HG02678 (cell line): Measurements from ENCODE around the gene PTPN20.
"Not testable (repeated sequence)": the region's sequence is repeated elsewhere in the genome, so short reads cannot be mapped to it uniquely, and the experiment has no call there.

Experiments
- ATAC-seq: cut with Tn5 transposase; IDR thresholded peaks from one replicate; pipeline ENCODE4 v1.9.1; 2021; ENCODE audit warnings: mild to moderate bottlenecking, moderate library complexity; ENCODE audit not compliant: unreplicated experiment

Gene PTPN20

GRCh38 chr10:46948687-46949518 is 37.7 kb downstream of the PTPN20 start:
- not testable (repeated sequence) for ATAC-seq

- ATAC-seq, result not testable (repeated sequence)
These were observed 41.3 kb downstream of the PTPN20 start for GRCh38 chr10:46952540-46952939.

- not testable (repeated sequence) for ATAC-seq
These were observed 49.5 kb downstream of the PTPN20 start for GRCh38 chr10:46960742-46961141.

GRCh38 chr10:46963356-46963755 is 52.1 kb downstream of the PTPN20 start:
- ATAC-seq, result not testable (repeated sequence)

GRCh38 chr10:46967013-46967412 is 55.8 kb downstream of the PTPN20 start:
- not testable (repeated sequence) for ATAC-seq

GRCh38 chr10:46980223-46980622 is 69.0 kb downstream of the PTPN20 start:
- not testable (repeated sequence) for ATAC-seq

GRCh38 chr10:46987233-46987924 is 76.2 kb downstream of the PTPN20 start:
- peak; percentile 93 for ATAC-seq

GRCh38 chr10:46992803-46993561 is 81.8 kb downstream of the PTPN20 start:
- no peak for ATAC-seq

GRCh38 chr10:46995234-46995633 is 84.0 kb downstream of the PTPN20 start:
- no peak for ATAC-seq

GRCh38 chr10:46998192-46998591 is 87.0 kb downstream of the PTPN20 start:
- ATAC-seq, result no peak

- no peak for ATAC-seq
These were observed 87.4 kb downstream of the PTPN20 start for GRCh38 chr10:46998595-46998994.

GRCh38 chr10:46999217-46999616 is 88.0 kb downstream of the PTPN20 start:
- ATAC-seq, result no peak

- ATAC-seq, result no peak
These were observed 97.5 kb downstream of the PTPN20 start for GRCh38 chr10:47008769-47009168.

GRCh38 chr10:47009215-47009838 is 98.1 kb downstream of the PTPN20 start:
- ATAC-seq, result no peak

GRCh38 chr10:47010036-47010435 is 98.8 kb downstream of the PTPN20 start:
- no peak for ATAC-seq

- ATAC-seq, result no peak
These were observed 101.0 kb downstream of the PTPN20 start for GRCh38 chr10:47012214-47012613.

GRCh38 chr10:47013507-47014154 is 102.4 kb downstream of the PTPN20 start:
- ATAC-seq, result no peak

- ATAC-seq, result no peak
These were observed 104.2 kb downstream of the PTPN20 start for GRCh38 chr10:47015404-47015803.

- no peak for ATAC-seq
These were observed 105.3 kb downstream of the PTPN20 start for GRCh38 chr10:47016564-47016963.

GRCh38 chr10:47018026-47018735 is 107.0 kb downstream of the PTPN20 start:
- no peak for ATAC-seq
